Amygdala (tissue), 56 donors: ENCODE data around the gene ALDOA.
"Not testable (repeated sequence)": the region's sequence is repeated elsewhere in the genome, so short reads cannot be mapped to it uniquely, and the experiment has no call there.

Experiments
- DNase-seq, 56 donors: peaks; one replicate each; lab custom pipeline; 2025; lab: John Stamatoyannopoulos, UW

Gene ALDOA

DNA sequence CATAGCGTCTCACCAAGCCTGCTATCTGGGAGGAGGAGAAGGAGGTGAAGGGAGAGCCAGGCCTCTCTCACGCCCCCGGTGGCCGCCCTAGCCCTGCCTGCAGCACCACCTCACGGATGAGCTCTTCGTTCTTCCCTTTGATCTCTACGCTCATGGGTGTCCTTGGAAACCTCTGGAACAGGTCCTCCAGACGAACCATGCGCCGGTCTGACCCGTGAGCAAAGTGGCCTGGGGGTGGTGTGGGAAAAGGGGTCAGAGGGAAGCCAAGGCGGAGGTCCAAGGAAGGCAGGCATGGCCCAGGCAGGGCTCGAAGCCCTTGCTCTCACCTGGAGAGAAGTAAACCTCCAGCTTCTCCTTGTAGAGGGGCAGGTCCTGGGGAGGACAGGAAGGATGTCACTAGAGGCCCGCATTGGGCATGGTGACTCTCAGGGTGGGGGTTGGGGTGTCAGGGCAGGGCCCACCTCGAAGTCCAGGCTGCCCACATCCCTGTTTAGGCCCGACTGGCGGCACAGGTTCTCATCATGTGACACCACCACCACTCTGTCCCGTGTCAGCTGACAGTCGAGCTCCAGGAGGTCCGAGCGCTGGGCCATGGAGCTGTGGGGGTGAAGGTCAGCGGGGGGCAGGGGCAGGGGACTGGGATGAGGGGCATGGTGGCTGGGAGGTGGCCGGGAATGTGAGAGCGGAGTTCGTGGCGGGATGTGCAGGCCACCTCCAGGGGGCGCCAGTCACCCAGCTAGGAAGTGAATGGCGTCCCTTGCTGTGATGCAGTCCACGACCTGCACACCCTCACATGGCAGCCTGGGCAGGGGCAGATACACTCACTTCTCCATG, 46.9 kb downstream of the ALDOA start:
- peak in 14 of 56 donors; percentile 5 to 51 (median 21) for DNase-seq

DNA sequence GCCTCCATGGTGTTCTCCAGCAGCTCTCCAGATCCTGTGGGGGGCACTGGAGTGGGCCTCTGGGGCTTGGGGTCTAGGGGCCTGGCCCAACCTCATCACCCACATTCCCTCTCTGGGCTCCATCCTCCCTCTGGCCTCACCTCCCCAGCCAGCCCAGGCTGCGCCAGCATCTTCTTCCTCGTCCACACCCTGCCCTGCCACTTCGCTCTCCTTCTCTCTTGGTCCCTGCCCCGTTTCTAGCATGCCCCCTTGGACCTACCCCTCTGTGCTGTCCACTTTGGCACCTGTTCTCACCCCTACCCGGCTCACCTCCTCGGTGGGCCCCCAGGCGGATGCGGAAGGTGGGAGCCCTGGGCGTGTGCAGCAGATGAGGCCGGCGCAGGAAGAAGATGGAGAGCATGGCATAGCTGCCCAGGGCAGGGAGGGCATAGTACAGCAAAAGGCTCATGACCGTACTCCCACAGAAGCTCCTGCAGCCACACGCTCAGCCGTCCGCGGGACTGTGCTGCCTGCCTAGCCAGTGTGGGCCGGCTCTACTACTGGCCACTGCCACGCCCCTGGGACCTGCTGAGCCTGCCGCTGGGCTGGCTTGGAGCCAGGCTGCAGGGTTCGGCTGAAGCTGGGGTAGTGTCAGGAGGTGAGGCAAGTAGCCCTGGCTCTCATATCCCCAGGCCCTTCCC, 47.6 kb downstream of the ALDOA start, which contains the start of gene GDPD3:
GDPD3 (minus strand) TSS at position 507 of the 680 bp plus-strand sequence; CDS start at position 448, 59 bp downstream.
- peak in 1 of 56 donors; percentile 34 for DNase-seq

DNA sequence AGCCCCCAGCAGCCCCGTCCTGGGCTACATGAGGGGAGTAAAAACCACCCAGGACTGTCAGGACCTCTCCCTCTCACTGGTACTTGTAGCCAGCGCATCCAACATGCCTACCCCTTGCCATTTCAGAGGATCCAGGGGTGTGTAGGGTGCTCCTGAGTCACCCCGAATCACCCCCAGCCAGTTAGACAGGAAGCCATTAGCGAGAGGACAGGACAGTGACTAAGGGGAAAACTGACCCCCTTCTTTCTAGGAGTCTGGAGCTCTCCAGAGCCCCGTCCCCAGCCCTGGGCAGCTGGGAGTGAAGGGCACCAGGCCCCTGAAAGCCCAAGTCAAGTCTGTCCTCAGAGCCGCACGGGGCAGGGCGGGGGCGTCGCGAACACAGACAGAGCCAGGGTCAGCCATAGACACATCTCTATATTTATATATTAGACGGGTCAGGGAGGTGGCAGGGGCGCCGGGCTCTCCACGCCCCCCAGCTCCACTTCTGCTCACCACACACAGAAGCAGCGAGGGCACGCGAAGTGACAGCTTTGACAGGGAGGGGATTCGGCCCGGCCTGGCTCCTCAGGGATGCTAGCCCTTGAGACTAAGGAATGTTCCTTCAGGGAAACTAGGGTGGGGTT, 48.3 kb downstream of the ALDOA start:
- no peak for DNase-seq

DNA sequence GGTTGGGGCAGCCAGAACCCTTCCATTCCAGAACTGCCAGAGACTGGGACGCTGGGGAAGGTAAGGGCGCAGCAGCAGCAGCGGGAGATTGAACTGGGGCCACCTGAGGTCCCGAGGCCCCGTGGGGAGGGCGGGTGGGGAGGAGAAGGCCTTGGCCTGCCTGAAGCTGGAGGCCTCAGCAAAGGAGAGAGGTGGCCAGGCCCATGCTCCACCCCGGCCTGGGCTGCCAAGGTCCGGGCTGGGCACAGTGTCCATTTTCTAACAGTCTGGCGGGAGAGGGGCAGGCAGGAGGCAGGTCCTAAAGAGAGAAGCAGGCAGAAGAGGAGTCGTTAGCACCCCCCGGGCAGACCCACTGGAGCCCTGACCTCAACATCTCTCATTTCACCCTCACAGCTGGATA, 48.9 kb downstream of the ALDOA start:
- peak in 5 of 56 donors; percentile 13 to 18 (median 17) for DNase-seq

DNA sequence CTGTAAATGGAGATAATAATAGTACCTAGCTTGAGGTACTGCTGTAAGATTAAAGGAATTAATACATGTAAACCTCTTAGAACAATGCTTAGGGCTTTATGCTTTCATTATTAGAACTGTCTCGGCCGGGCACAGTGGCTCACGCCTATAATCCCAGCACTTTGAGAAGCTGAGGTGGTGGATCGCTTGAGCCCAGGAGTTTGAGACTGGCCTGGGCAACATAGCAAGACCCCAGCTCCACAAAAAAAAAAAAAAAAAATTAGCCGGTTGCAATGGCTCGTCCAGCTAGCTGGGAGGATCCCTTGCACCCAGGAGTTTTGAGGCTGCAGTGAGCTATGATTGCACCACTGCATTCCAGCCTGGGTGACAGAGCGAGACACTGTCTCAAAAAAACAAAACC, 49.3 kb downstream of the ALDOA start:
- DNase-seq, result not testable (repeated sequence)

DNA sequence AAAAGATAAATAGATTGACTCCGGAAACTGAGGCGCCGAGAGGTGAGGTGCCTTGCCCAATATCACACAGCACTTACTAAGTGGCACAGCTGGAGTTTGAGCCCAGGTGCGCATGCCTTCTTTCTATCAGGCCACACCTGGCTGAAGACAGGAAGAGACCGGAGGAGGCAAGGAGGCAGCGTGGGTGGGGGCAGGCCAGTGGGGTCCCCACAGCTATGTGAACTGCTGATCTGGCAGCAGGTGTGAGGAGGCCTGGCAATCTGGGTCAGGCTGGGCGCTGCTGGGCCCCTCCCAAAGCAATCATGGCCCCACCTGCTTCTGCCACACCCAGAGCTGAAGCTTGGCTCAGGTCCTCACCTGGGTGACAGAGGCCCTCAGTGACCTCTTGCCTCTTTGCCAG, 49.7 kb downstream of the ALDOA start:
- DNase-seq, result no peak

DNA sequence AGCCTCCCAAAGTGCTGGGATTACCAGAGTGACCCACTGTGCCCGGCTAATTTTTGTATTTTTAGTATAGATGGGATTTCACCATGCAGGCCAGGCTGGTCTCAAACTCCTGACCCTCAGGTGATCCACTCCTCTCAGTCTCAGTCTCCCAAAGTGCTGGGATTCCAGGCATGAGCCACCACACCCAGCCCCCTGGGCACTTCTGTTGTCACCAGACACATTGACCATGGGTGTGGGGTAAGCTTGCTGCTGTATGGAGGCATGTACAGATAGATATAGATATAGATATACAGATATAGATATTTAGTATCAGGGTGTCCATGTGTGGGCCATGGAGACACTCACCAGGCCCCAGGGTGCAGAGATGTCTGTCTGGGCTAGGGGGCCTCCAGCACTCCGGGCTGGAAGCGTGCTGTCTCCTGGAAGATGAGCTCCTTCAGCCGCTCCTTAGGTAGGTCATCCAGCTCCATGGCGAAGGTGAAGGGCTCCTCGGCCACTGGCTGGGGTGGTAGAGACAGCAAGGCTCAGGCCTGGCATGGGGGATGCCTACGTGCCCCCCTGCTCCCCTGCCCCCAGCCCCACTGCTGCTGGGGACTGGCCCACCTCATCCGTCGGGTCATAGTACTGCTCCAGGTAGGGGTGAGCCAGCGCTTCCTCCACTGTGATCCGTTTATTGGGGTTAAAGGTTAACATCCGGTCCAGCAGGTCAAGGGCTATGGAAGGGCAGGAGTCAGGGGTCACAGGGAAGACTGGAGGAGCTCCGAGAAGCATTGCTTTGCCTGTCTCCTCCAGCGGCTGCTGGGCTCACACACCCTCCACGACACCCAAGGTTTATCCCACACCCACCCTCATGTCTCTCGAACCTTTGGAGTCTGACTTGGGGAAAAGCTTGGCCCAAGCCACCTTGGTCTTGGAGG, 51.0 kb downstream of the ALDOA start:
- DNase-seq, result no peak

DNA sequence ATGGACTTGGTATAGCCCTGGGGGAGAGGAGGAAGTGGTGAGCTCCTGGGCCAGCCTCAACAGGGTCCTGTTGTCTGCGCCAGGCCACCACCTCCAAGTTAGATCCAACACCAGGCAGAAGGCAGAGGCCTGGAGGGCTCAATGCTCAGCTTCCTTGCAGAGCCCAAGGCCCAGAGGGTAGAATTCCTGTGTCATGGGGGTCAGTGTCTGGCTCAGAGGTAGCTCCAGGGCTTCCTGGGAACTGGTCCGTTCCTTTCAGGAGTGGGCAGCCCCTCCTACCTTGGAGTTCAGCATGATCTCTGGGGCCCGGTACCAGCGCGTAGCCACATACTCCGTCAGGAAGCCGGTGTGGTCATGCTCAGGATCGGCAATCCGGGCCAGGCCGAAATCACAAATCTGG, 52.2 kb downstream of the ALDOA start:
- DNase-seq, result no peak

DNA sequence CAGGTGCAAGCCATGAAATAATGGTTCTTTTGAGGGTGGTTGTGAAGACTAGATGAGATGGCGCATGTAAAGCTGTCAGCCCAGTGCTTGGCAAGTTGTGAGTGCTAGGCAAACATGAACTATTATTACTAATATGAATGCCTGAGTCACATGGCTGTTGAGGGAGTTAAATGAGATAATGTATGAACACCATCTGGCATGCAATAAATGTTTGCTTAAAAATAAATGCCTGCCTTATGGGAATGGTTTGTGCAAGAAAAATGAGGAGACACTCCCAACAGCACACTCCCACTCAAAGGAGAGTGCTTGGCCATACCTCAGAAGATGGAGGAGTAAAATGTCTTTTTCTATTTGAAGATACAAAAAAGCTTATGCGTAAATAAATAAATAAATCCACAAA, 53.9 kb downstream of the ALDOA start:
- DNase-seq, result peak in 4 of 56 donors; percentile 18 to 29 (median 20)
